ENCODE data around the gene FAM200C. TPM values are rescaled to one million over a fixed set of nuclear protein-coding genes. Genes with fewer than 3 reads are reported as not detected.

Gene FAM200C
- total RNA-seq, 1 donor from 2014 or later = 5.3 TPM

GRCh38 chr5:160367261-160367660 is 32.6 kb downstream of the FAM200C start:
- no peak for DNase-seq (ENCODE audit: low spot score)

DNA sequence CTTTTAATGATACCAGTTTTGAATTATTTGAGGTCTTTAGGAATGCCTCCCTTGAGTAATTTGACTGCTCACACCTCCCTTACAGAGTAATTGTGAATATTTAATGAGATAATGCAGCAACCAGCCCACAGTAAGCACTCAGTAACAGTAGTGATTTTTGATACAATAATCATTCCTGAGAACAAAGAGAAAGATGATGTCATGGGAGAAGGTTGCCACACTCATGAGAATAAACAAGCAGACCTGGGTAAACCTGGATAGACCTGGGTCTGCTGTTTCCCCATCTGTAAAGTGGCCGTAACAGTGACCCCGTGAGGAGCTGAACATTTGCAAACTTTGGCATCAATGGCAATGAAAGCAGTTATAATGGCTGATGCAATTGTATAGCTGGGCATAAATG is 33.6 kb downstream of the FAM200C start:
- DNase-seq (ENCODE audit: low spot score) = no peak

GRCh38 chr5:160363660-160364395 is 36.0 kb downstream of the FAM200C start:
- no peak for DNase-seq (ENCODE audit: low spot score)

GRCh38 chr5:160363211-160363610 is 36.6 kb downstream of the FAM200C start:
- DNase-seq (ENCODE audit: low spot score) = no peak

GRCh38 chr5:160361624-160362228 is 38.1 kb downstream of the FAM200C start:
- DNase-seq (ENCODE audit: low spot score) = no peak

GRCh38 chr5:160360310-160360709 is 39.5 kb downstream of the FAM200C start:
- DNase-seq (ENCODE audit: low spot score) = no peak

- no peak for DNase-seq (ENCODE audit: low spot score)
These were observed 40.0 kb downstream of the FAM200C start for GRCh38 chr5:160359816-160360215.

- DNase-seq (ENCODE audit: low spot score) = no peak
These were observed 40.6 kb downstream of the FAM200C start for GRCh38 chr5:160359242-160359641.

DNA sequence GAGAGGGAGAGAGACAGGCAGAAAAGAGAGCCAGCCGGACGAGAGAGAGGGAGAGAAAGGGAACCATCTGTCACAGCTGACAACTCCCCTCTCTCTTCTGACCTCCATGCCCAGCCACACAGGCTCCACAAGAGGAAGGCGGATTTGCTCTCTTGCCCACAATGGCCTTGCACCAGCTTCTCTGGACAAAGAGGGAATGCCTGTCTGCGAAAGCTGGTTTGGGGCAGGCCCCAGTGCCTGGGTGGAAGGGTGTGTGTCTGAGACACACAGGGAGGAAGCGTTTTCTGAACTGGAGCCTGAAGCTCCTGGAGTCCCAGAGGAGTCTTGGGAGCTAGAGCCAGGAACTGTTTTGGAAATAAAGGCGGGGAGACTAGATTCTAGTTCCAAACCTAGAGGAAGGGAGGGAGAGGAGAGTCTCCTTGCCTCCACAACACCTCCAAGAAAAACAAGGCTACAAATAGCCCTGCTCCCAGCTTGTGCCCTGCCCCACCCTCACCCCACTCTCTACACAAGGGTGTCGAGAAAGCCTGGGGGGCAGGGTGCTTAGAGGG is 41.9 kb downstream of the FAM200C start:
- DNase-seq (ENCODE audit: low spot score) = no peak

- no peak for DNase-seq (ENCODE audit: low spot score)
These were observed 42.5 kb downstream of the FAM200C start for GRCh38 chr5:160357394-160357793.

DNA sequence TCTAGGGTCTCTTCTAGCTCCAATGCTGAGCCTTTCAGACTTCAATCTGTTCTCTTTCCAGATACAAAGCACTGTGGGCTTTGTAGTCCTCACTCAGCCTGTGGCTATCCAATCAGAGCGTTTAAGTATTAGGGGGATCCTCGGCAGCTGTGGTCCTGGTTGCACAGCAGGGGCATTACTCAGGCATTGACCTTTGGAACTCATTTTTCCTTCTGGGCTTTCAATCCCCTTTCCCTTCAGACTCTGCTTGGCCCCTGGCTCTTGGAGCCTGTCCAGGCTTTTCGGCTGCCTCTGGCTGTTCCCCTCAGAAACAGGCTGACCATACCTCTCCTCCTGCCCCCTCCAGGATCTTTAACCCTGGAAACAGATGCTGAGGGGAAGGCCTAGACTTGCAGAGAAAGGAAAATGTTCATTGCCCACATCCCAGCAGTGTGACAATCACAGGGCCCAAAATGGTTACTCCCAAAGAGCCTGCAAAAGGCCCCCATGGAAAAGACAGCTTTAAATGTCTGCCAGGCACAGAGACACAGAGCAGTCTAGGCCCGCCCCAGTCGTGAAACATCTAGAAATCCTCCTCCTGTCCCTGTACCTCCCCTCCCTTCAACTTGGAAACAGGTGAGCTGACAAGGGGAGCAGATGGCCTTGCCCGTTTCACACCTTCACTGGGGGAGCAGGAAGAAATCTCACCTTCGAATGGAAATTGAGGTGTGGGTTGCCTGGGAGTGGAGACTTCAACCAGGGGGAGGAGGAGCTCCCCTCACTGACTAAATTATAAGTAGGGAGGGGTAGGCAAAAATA is 43.1 kb downstream of the FAM200C start:
- no peak for DNase-seq (ENCODE audit: low spot score)

- DNase-seq (ENCODE audit: low spot score) = no peak
These were observed 45.2 kb downstream of the FAM200C start for GRCh38 chr5:160354666-160355065.

DNA sequence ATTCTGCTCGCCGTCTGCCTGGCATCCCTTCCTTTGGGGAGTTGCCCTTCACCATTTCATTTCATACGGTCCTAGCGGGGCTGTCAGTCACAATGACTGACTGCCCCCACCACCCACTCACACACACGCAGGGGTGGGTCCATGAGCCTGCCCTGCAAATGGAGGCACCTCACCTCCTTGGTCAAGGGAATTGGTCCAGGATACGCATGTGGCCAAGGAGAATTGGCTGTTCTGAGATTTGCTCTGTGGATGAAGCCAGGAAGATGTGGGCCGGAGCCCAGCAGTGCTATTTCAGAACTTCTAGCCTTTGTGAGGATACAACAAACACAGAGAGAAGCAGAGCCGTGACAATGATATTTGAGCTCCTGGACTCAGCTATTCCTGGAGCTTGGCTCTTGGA is 46.5 kb downstream of the FAM200C start:
- DNase-seq (ENCODE audit: low spot score) = peak; percentile 50

GRCh38 chr5:160352308-160352707 is 47.5 kb downstream of the FAM200C start:
- no peak for DNase-seq (ENCODE audit: low spot score)

DNA sequence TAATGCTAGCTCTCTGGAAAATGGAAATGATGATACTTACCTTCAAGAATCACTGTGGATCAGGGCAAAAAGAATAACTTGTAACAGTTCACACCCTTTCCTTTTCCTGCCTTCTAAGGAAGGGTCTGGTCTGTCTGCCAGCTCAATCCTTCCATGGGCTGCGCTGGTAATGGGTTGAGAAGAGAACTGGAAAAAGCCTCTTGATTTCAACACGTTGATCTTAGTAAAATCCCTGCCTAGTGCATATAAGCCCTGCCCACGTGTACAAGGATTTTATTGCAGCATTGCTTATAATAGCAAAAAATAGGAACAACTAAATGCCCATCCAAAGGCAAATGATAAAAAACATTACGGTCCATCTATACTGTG is 49.9 kb downstream of the FAM200C start:
- DNase-seq (ENCODE audit: low spot score) = no peak

- DNase-seq (ENCODE audit: low spot score) = no peak
These were observed 50.5 kb downstream of the FAM200C start for GRCh38 chr5:160349249-160349934.

- DNase-seq (ENCODE audit: low spot score) = no peak
These were observed 51.8 kb downstream of the FAM200C start for GRCh38 chr5:160348080-160348479.

- no peak for DNase-seq (ENCODE audit: low spot score)
These were observed 52.4 kb downstream of the FAM200C start for GRCh38 chr5:160347448-160347847.

All from ureter (tissue), 1 donor.